ENCODE data around the gene GPHN. TPM values are rescaled to one million over a fixed set of nuclear protein-coding genes. Genes with fewer than 3 reads are reported as not detected.

Gene GPHN
- total RNA-seq, 4 donors from 2014 or later, result 14.8 to 20.8 (median 17.0) TPM

- TF ChIP-seq POLR2A (IDR thresholded peaks at IDR 0.05) (no peak), CTCF (IDR thresholded peaks at IDR 0.05) (no peak)
- intact Hi-C loops (cut with DNase I; ENCODE audit: low total_unique reads), result no loop called here
These were observed 632.6 kb downstream of the GPHN start for GRCh38 chr14:67140556-67140955.

GRCh38 chr14:67141146-67141900, 633.4 kb downstream of the GPHN start:
- intact Hi-C loops (cut with DNase I; ENCODE audit: low total_unique reads), result no loop called here
- H3K4me3 ChIP-seq (ENCODE audit: low read depth, poor library complexity, severe bottlenecking), result no peak overlapping the region
- no peak for TF ChIP-seq CTCF (IDR thresholded peaks at IDR 0.05)
- TF ChIP-seq POLR2A (IDR thresholded peaks at IDR 0.05), result no peak
- WGBS, 2 donors, result 54 to 91% methylated on average over 1 of the region's 1 CpG
- no peak for DNase-seq (ENCODE audit: low spot score in 2 of 2)

More at GRCh38 chr14:67140556-67140955, 632.6 kb downstream of the GPHN start:
- no peak overlapping the region for H3K4me3 ChIP-seq (ENCODE audit: low read depth, poor library complexity, severe bottlenecking)
- WGBS, 2 donors, result 71 to 86% methylated on average over 2 of the region's 2 CpGs
- no peak for DNase-seq (ENCODE audit: low spot score in 2 of 2)

- TF ChIP-seq CTCF (IDR thresholded peaks at IDR 0.05) (no peak), POLR2A (IDR thresholded peaks at IDR 0.05) (no peak)
- no peak overlapping the region for H3K4me3 ChIP-seq (ENCODE audit: low read depth, poor library complexity, severe bottlenecking)
- DNase-seq (ENCODE audit: low spot score in 2 of 2), result no peak
- WGBS, 2 donors, result 83% methylated on average over 4 of the region's 4 CpGs
- intact Hi-C loops (cut with DNase I; ENCODE audit: low total_unique reads), result no loop called here
These were observed 643.2 kb downstream of the GPHN start for GRCh38 chr14:67151082-67151666.

GRCh38 chr14:67158566-67158965, 650.6 kb downstream of the GPHN start:
- intact Hi-C loops (cut with DNase I; ENCODE audit: low total_unique reads), result no loop called here
- no peak for TF ChIP-seq POLR2A (IDR thresholded peaks at IDR 0.05)
- TF ChIP-seq CTCF (IDR thresholded peaks at IDR 0.05), result no peak
- H3K4me3 ChIP-seq (ENCODE audit: low read depth, poor library complexity, severe bottlenecking), result no peak overlapping the region
- no peak for DNase-seq (ENCODE audit: low spot score in 2 of 2)

GRCh38 chr14:67162385-67162784, 654.4 kb downstream of the GPHN start:
- intact Hi-C loops (cut with DNase I; ENCODE audit: low total_unique reads), result loop anchor here (10.0 kb wide), 1 partner anchor 122 kb away; no protein-coding TSS in a partner anchor
- no peak overlapping the region for H3K4me3 ChIP-seq (ENCODE audit: low read depth, poor library complexity, severe bottlenecking)
- DNase-seq (ENCODE audit: low spot score in 2 of 2), result no peak
- 79 to 85% methylated on average over 4 of the region's 4 CpGs for WGBS, 2 donors
- no peak for TF ChIP-seq POLR2A (IDR thresholded peaks at IDR 0.05)
- no peak for TF ChIP-seq CTCF (IDR thresholded peaks at IDR 0.05)
